IPS-NIHi7 (cell line): ENCODE results near the gene MC1R.
"Not testable (repeated sequence)": the region's sequence is repeated elsewhere in the genome, so short reads cannot be mapped to it uniquely, and the experiment has no call there.

Experiments
- DNase-seq: peaks from one replicate; pipeline ENCODE4 v3.0.0; 2012; ENCODE audit warnings: mixed read lengths; ENCODE audit errors: extremely low spot score

MC1R gene

DNA sequence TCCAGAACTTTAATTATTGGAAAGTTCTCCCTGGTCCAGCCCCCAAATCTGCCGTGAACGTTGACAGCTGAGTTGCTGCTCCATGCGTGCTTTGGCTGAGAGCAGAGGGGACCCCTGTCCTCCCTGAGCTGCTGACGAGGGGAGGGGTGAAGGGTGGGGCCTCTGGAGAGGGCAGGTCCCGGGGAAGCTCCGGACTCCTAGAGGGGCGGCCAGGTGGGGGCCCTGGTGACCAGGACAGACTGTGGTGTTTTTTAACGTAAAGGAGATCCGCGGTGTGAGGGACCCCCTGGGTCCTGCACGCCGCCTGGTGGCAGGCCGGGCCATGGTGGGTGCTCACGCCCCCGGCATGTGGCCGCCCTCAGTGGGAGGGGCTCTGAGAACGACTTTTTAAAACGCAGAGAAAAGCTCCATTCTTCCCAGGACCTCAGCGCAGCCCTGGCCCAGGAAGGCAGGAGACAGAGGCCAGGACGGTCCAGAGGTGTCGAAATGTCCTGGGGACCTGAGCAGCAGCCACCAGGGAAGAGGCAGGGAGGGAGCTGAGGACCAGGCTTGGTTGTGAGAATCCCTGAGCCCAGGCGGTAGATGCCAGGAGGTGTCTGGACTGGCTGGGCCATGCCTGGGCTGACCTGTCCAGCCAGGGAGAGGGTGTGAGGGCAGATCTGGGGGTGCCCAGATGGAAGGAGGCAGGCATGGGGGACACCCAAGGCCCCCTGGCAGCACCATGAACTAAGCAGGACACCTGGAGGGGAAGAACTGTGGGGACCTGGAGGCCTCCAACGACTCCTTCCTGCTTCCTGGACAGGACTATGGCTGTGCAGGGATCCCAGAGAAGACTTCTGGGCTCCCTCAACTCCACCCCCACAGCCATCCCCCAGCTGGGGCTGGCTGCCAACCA, at the start of gene MC1R:
MC1R (plus strand) TSS at position 410 of the 895 bp plus-strand sequence; CDS start at position 807, 397 bp downstream.
- peak; percentile 54 for DNase-seq

GRCh38 chr16:89869911-89870310, 48.8 kb upstream of the MC1R start:
- no peak for DNase-seq

GRCh38 chr16:89870440-89870839, 48.2 kb upstream of the MC1R start:
- DNase-seq: no peak

- DNase-seq: no peak
Measured at GRCh38 chr16:89871895-89872294, 46.8 kb upstream of the MC1R start.

- DNase-seq: peak; percentile 97
Measured at GRCh38 chr16:89873109-89873971, 45.3 kb upstream of the MC1R start, which contains the start of gene TCF25. TSS of gene TCF25 (plus strand) at chr16:89873592. CDS start at chr16:89873668, 76 bp downstream.

DNA sequence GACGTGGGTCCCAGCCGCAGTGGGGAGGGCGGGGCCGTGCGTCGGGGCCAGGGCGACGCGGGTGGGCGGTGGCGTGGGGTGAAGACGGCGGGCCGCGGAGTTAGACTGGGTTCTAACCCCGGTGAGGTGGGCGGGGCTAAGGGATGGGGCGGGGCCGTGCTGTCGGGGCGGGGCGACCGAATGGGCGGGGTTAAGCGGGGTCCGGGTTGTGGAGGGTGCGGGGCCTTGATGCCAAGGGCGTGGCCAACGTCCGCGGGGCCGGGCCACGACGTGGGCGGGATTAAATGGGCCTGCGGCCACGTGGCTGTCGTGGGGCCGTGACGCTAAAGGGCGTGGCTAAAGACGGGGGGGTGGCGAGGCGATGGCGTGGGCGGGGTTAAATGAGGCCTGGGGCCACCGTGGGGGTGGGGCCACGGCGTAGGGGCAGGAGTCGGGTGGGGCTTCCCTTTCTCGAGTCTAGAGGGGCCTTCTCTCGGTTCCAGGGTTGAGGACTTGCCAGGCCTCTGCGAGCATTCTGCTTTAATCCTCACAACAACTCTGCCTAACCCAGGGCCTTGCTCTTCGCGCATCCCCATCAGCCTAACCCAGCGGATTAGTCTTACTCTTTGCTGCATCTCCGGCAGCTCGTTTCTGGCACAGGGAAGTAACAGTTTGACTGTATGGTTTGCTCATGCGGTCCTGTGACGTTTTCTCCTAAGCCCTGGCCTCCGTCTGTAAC, 44.5 kb upstream of the MC1R start:
- DNase-seq: peak; percentile 98

- DNase-seq: not testable (repeated sequence)
Measured at GRCh38 chr16:89879123-89879522, 39.5 kb upstream of the MC1R start.

- no peak for DNase-seq
Measured at GRCh38 chr16:89880477-89881367, 37.9 kb upstream of the MC1R start.

GRCh38 chr16:89881368-89881730, 37.3 kb upstream of the MC1R start:
- DNase-seq: no peak

- no peak for DNase-seq
Measured at GRCh38 chr16:89883346-89884040, 35.2 kb upstream of the MC1R start.

- no peak for DNase-seq
Measured at GRCh38 chr16:89884041-89884421, 34.6 kb upstream of the MC1R start.

DNA sequence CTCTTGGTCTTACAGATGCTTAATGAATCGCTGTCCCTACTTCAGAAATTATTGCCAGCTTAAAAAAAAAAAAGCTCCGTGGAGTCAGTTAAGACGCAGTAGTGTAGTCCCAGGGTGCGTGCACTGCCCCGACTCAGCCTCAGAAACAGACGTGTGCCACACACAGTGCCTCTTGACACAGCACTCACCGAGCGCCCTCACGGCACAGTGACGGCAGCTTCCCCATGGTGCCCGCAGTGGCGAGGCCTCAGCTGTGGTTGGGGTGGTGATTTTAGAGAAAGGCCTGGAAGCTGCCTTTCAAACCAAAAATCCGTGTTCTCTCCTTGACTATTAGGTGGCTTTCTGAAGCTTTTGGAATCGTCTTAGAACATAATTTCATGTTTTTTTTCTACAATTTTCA, 31.4 kb upstream of the MC1R start:
- no peak for DNase-seq

DNA sequence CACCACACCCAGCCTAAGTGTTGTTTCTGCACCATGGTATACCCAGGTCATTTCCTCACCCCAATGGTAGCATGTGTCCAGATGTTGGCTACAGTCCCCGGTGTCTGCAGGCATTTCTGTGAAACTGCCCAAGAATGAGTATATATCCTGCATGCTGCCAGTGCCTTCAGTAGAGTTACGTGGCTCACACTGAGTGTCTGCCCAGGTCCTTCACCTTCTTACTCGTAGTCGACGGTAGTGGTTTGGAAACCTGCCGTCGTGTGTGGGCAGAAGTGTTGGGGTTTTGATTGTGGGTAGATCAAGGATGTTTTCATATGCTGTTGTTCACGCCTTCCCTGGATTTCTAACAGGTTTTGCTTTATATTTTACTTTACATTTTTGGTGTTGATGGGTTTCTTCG, 28.5 kb upstream of the MC1R start:
- no peak for DNase-seq

DNA sequence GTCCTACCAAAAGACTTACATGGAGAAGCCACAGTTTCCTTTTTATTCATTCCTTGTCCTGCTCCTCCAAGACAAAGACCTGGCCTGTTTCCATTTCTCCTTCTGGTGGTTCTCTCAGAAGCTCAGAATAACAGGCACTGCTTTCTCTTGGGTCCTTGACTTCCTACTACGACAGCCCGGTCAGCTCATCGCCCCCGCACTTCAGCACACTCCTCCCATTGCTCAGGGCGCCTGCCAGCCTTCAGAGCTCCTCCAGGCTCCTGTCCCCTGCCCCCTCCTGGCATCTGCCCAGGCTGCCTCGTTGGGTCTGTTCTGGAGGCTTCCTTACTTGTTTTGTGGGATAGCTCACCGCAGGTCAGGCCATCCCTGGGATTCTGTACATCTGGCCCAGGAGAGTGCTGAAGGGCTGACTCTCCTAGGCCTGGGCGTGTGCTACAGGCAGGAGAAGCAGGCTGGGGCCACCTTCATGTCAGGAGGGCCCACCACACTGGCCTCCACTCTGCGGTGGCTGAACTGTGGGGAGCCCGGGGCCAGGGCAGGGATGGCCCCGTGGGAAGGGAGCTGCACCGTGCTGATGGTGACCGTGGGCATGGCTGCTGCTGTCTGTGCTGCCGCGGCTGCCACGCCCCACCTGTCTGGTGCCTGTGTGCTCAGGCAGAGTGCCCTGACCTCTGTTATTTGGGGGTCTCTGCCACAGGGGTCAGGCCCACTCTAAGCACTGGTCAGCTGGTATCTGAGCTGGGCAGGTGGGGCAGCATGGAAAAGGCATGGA, 27.6 kb upstream of the MC1R start:
- DNase-seq: no peak

DNA sequence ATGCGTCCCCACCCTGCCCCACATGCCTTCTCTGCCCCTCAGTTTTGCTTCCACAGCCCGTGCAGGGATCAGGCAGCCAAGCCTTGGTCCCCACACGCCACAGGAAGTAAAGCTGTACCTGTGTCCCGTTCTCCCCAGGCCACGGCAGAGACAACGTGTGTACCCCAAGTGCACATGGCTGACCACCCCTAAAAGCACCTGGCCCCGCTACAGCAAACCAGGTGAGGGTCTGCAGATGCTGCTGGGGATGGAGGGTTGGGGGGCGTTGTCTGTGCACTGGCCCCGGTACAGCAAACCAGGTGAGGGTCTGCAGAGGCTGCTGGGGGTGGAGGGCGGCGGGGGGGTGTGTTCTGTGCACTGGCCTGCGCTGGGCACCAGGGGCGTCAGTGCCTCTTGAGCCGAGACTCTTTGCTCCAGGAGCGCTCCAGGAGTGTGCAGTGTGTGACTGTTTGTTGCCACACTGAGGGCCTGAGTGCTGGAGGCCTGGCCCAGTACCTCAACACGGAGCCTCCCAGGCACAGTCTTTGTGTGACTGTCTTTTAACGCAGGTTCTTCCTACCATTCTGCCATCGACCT, 26.5 kb upstream of the MC1R start:
- DNase-seq: no peak

GRCh38 chr16:89892635-89893034, 26.0 kb upstream of the MC1R start:
- DNase-seq: no peak

DNA sequence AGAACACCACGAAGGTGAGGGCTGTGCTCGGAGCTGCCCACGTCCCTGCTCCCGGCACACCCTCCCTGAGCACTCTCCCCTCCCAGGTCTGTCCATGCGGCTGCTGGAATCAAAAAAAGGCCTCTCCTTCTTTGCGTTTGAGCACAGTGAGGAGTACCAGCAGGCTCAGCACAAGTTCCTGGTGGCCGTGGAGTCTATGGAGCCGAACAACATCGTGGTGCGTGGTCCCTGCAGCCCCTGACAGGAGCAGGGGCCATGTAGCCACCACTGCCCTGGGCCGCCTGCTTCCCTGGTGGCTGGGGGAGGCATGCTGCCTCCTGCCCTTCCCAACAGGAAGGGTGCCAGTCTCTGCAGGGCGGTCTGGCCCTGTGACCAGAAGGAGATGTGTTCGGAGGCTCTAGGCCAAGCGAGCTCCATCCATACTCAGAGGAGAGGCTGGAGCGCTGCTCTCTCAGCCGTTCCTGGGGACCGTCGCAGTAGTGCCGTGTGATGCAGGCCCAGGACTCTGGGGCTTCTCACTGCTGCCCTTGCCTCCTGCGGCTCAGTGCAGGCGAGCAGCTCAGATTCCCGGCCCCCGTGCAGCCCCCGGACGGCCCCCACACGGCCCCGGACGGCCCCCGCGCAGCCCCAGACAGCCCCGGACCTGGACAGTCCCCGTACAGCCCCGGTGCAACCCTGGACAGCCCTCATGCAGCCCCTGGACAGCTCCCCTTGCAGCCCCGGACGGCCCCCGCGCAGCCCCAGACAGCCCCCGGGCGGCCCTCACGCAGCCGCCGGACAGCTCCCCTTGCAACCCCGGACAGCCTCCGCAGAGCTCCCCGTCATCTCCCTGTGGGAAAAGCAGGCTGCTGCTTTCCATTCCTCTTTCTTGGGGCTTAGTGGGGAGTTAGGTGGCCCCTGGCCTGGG, 24.8 kb upstream of the MC1R start:
- no peak for DNase-seq
